VCaP (cell line): Measurements from ENCODE around the gene IGF1R.

ENCODE experiments used
- H3K27ac ChIP-seq: fragments of 450-650 bp; 2 replicates; pipeline ENCODE4 v1.5.1; 2017
- TF ChIP-seq, protein P1 (sequence below): fragments of 450-650 bp; conservative IDR thresholded peaks from 2 replicates; pipeline ENCODE4 v1.5.1; 2017; ENCODE audit warnings: mild to moderate bottlenecking, moderate library complexity

The IGF1R gene

DNA sequence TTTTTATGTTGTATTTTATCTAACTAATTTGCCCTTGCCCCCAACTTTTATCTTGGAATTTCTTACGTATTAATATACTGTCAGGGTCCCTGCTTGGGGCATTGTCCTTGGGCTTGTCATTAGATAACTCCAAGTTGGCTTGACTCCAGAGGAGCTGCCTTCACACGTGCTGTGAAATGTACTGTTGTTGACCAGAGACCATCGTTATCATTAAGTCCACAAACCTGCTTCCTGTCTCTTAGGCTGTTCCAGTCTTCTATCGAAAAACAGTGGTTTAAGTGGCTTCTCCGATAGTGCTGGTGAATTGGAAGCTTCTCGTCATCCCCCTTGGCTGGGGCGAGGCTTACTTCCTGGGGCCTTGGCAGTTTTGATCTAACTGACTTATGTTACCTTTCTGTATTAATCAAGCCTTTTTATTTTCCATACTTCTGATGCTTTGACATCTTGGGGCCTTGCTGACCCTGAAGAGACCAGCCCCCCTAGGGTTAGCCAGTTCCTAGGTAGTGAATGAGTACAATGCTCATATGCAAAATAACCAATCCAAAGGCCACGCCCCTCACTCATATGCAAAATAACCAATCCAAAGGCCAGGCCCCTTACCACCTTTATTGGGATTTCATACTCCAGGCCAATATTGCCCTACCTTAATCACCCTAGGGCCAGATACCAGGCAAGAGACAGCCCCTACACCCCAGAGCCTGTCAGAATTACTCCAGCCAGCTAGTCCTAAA, 164.5 kb downstream of the IGF1R start:
- H3K27ac ChIP-seq = peak overlapping the region; percentile 62
- TF ChIP-seq, protein P1, sequence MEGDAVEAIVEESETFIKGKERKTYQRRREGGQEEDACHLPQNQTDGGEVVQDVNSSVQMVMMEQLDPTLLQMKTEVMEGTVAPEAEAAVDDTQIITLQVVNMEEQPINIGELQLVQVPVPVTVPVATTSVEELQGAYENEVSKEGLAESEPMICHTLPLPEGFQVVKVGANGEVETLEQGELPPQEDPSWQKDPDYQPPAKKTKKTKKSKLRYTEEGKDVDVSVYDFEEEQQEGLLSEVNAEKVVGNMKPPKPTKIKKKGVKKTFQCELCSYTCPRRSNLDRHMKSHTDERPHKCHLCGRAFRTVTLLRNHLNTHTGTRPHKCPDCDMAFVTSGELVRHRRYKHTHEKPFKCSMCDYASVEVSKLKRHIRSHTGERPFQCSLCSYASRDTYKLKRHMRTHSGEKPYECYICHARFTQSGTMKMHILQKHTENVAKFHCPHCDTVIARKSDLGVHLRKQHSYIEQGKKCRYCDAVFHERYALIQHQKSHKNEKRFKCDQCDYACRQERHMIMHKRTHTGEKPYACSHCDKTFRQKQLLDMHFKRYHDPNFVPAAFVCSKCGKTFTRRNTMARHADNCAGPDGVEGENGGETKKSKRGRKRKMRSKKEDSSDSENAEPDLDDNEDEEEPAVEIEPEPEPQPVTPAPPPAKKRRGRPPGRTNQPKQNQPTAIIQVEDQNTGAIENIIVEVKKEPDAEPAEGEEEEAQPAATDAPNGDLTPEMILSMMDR = no peak

DNA sequence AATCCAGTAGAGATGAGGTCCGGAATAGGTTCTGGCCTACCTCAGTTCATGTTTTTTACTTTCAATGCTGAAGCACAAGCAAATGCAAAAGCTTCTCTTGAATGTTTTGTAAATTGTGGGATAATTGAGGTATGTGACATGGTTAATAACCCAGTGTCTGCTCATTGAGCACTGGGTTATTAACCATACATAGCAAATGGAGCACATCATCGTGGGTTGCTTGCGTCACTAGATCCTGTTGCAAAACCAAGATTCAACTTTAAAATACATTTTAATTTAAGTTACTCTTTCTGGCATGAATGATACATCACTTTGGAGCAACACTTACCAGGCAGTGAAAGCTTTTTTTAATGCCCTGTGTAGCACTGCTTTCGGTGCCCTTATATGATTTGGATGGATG, 165.6 kb downstream of the IGF1R start:
- TF ChIP-seq, protein P1 = no peak

DNA sequence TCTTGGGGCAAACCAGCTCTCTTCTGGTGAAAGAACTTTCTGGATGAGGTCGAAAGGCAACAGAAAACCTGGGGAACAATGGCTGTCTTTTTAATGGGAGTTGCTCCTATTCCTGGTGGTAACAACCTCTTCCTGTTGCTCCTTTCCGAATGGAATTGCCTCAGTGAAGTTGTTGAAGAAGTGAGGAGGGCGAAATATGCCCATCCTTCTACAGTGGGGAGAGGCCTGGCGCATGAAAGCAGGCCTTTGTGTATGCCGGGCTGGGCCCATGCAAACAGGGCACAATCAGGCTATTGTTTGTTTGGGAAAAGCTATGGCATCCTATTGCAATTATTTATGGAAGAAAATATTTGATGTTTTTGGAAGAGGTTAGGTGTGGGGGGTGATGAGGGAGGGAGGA, 166.9 kb downstream of the IGF1R start:
- no peak overlapping the region for H3K27ac ChIP-seq
- TF ChIP-seq, protein P1 = no peak

More for the DNA sequence above, 165.6 kb downstream of the IGF1R start:
- peak overlapping the region; percentile 62 for H3K27ac ChIP-seq

DNA sequence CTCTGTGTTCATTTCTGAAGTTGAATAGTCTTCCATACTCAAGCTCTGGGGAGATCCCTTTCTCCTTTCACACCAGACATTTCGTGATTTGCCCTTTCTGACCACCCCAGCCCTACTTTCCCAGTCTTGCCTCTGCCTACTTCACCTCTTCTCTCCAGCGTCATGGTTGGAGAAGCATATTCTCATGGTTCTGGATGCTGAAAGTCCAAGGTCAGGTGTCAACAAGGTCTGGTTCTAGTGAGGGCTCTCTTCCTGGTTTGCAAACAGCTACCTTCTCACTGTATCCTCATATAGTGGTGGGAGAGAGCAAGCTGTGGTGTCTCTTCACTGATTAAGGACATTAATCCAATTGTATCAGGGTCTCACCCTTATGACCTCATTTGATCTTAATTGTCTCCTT, 169.4 kb downstream of the IGF1R start:
- H3K27ac ChIP-seq = peak overlapping the region; percentile 3; the same call in 1 of the 2 replicates
- TF ChIP-seq, protein P1 = no peak

DNA sequence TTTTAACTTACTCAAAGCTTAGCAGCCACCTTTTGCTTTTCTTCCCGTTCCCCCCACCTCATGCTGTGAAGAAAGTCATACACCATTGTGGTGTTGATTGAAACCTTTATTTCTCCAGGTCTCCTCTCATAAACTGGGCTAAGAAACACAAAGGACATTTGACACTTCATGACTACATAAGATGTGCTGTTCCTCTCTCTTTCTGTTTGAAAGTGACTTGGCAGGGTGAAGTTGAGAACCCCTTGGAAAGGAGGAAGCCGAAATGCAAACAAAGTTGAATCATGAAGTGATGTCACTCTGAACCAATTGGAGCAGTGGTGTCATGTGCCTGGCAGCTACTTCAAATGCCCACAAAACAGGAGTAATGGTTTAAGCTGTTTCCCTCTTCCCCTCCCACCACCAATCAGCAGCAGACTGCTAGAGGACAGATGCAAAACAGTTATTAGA, 174.7 kb downstream of the IGF1R start:
- TF ChIP-seq, protein P1 = no peak
- peak overlapping the region; percentile 10 for H3K27ac ChIP-seq

DNA sequence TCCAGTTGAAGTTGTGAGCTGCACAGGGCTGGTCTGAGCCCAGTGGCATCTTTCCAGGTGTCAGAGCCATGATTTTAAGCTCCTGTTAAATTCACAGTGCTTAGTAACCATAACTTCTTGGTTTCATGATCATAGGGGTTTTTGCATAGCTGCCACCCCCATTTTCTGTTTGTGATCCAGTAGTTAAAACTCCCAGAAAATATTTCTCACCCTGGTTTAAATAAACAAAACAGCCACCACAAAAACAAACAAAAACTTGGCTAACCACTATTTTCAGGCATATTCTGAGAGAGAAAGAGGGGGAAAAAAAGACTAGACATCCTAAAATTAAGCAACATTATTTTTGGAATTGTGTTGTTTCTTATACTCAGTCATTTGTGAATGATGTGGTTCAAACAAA, 175.3 kb downstream of the IGF1R start:
- H3K27ac ChIP-seq = peak overlapping the region; percentile 10
- TF ChIP-seq, protein P1 = no peak

DNA sequence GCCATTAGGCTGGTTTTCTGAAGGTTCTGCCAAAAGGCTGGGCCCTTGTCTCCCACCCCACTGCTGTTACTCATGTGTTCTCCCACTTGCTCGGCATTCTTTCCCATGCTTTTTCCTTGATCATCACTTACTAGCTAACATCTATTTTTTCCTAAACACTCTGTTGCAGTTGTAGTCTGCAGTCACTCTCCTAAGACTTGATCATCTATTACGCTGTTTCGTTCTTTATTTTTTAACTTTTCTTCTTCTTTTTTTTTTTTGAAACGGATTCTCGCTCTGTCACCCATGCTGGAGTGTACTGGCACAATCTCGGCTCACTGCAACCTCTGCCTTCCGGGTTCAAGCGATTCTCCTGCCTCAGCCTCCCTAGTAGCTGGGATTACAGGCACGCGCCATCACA, 176.3 kb downstream of the IGF1R start:
- TF ChIP-seq, protein P1 = no peak
- H3K27ac ChIP-seq = no peak overlapping the region
